PC-9 (cell line): ENCODE data around the gene DACH2. TPM values are rescaled to one million over a fixed set of nuclear protein-coding genes. Genes with fewer than 3 reads are reported as not detected.

Experiments
- BruUV-seq: library from RNA; stranded (reverse); fragments of 400-500 nt; replicated peaks from 2 replicates; lab custom pipeline; 2021; lab: Mats Ljungman, UMichigan
- CTCF ChIA-PET: fragments of 300-600 bp; sonication (Branson Sonifier 250); formaldehyde crosslinking; loops from one replicate; lab custom pipeline; 2022; ENCODE audit warnings: antibody characterized with exemption; lab: Charles Lee
- POLR2A ChIA-PET: fragments of 300-600 bp; sonication (Branson Sonifier 250); formaldehyde crosslinking; loops from one replicate; lab custom pipeline; 2022; ENCODE audit warnings: antibody characterized with exemption; ENCODE audit not compliant: unreplicated experiment; lab: Charles Lee
- DNase-seq, 2 experiments: peaks; one replicate each; pipeline versions ENCODE4 v3.0.0 to v3.0.0-alpha.2; 2015 to 2022; ENCODE audit warnings: mixed read lengths in 1 of 2
- H2AFZ ChIP-seq: fragments of 200-600 bp; sonication (generic); 2 replicates; pipeline ENCODE4 v1.8.1; 2017; ENCODE audit warnings: antibody characterized with exemption
- H3F3A ChIP-seq: fragments of 200-600 bp; sonication (generic); 2 replicates; pipeline ENCODE4 v1.8.1; 2017; ENCODE audit warnings: antibody characterized with exemption, mild to moderate bottlenecking, low read depth; ENCODE audit not compliant: insufficient read depth
- H3K27ac ChIP-seq: fragments of 200-600 bp; sonication (generic); 2 replicates; pipeline ENCODE4 v1.6.1; 2016; ENCODE audit warnings: mixed run types
- H3K27me3 ChIP-seq: fragments of 200-600 bp; sonication (generic); 2 replicates; pipeline ENCODE4 v1.6.1; 2016; ENCODE audit warnings: low read depth, mixed run types; ENCODE audit not compliant: insufficient read depth
- H3K36me3 ChIP-seq: fragments of 200-600 bp; sonication (generic); 2 replicates; pipeline ENCODE4 v1.6.1; 2016; ENCODE audit warnings: low read depth, mixed run types
- H3K4me1 ChIP-seq: fragments of 200-600 bp; sonication (generic); replicated peaks from 2 replicates; pipeline ENCODE4 v1.6.1; 2016; ENCODE audit warnings: mixed run types; ENCODE audit not compliant: insufficient read depth
- H3K4me2 ChIP-seq: fragments of 200-600 bp; sonication (generic); 2 replicates; pipeline ENCODE4 v1.6.1; 2017; ENCODE audit warnings: mixed run types
- H3K4me3 ChIP-seq: fragments of 200-600 bp; sonication (generic); 2 replicates; pipeline ENCODE4 v1.6.1; 2016; ENCODE audit warnings: mixed run types
- H3K79me2 ChIP-seq: fragments of 200-600 bp; sonication (generic); 2 replicates; pipeline ENCODE4 v1.6.1; 2017; ENCODE audit warnings: low read depth, mixed run types
- H3K9me2 ChIP-seq: fragments of 200-600 bp; sonication (generic); 2 replicates; pipeline ENCODE4 v1.8.1; 2017; ENCODE audit warnings: mild to moderate bottlenecking; ENCODE audit not compliant: insufficient read depth
- H3K9me3 ChIP-seq: fragments of 200-600 bp; sonication (generic); 2 replicates; pipeline ENCODE4 v1.8.1; 2016; ENCODE audit warnings: low read depth; ENCODE audit not compliant: insufficient read depth
- H4K20me1 ChIP-seq: fragments of 200-600 bp; sonication (generic); 2 replicates; pipeline ENCODE4 v1.8.1; 2017; ENCODE audit not compliant: insufficient read depth
- EZH2 ChIP-seq: fragments of 200-600 bp; sonication (generic); IDR thresholded peaks from 2 replicates; pipeline ENCODE4 v1.8.0; 2017; ENCODE audit warnings: antibody characterized with exemption, low read depth
- intact Hi-C: fragments of 100-400 bp; cut with micrococcal nuclease; formaldehyde crosslinking; loops from one replicate; pipeline ENCODE4 v1.10.0; 2022; ENCODE audit not compliant: unreplicated experiment
- total RNA-seq: library from RNA; stranded (reverse); gene quantifications from 2 replicates; pipeline ENCODE4 v1.2.3, GENCODE V29; 2021
- TF ChIP-seq, protein P1 (sequence below): fragments of 200-600 bp; sonication (generic); conservative IDR thresholded peaks from 2 replicates; pipeline ENCODE4 v1.6.1; 2017; ENCODE audit warnings: mixed run types, antibody characterized with exemption, mild to moderate bottlenecking, moderate library complexity

DACH2 gene
- total RNA-seq, 1 experiment from 2014 or later: not detected

DNA sequence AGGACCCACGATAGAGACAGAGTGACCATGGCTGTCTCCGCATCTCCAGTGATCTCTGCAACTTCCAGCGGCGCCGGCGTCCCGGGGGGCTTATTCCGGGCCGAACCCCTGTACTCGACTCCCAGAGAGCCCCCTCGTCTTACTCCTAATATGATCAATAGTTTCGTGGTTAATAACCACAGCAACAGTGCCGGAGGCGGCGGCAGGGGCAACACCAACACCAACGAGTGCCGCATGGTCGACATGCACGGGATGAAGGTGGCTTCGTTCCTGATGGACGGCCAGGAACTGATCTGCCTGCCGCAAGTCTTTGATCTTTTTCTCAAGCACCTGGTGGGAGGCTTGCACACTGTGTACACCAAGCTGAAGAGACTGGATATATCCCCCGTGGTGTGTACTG is 343 bp downstream of the DACH2 start:
- Histone ChIP-seq H3F3A (no peaks in the 10 kb centered on the region), H3K36me3 (no peaks in the 10 kb centered on the region), H3K79me2 (no peaks in the 10 kb centered on the region), H3K27me3 (peaks cover 6% of the 10 kb centered on the region; the same call in 1 of the 2 replicates), H3K4me2 (no peak overlapping the region), H3K27ac (no peak overlapping the region), H3K4me3 (no peak overlapping the region), H3K9me3 (no peaks in the 10 kb centered on the region), H2AFZ (no peak overlapping the region), H3K9me2 (no peaks in the 10 kb centered on the region), H3K4me1 (no peaks in the 10 kb centered on the region), H4K20me1 (no peaks in the 10 kb centered on the region)
- no TSS peak for BruUV-seq
- TF ChIP-seq, protein P1, sequence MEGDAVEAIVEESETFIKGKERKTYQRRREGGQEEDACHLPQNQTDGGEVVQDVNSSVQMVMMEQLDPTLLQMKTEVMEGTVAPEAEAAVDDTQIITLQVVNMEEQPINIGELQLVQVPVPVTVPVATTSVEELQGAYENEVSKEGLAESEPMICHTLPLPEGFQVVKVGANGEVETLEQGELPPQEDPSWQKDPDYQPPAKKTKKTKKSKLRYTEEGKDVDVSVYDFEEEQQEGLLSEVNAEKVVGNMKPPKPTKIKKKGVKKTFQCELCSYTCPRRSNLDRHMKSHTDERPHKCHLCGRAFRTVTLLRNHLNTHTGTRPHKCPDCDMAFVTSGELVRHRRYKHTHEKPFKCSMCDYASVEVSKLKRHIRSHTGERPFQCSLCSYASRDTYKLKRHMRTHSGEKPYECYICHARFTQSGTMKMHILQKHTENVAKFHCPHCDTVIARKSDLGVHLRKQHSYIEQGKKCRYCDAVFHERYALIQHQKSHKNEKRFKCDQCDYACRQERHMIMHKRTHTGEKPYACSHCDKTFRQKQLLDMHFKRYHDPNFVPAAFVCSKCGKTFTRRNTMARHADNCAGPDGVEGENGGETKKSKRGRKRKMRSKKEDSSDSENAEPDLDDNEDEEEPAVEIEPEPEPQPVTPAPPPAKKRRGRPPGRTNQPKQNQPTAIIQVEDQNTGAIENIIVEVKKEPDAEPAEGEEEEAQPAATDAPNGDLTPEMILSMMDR: no peak
- no peak for TF ChIP-seq EZH2
- no peak for DNase-seq
- POLR2A ChIA-PET: no interaction called here
- CTCF ChIA-PET: no interaction called here
- intact Hi-C loops: no loop called here

DNA sequence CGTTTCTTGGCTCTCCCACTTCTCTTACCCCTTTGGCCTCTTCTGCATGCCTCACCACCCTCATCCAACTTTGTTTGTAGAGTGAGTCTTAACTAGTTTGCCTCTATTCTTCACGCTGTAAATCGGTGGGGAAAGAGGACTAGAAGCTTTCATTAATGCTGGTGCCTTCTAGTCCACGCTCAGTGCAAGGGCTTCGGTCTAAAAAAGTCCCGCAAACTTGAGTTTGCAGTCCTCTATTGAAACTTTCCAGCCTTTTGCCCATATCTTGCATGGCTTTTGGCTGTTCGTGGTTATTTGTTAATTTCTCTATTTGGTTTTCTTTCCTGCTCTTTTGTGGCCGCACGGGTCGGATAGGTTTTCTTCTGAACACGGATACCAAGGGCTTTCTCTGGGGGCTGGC is 868 bp downstream of the DACH2 start:
- H3K36me3 ChIP-seq: no peaks in the 10 kb centered on the region
- H3F3A ChIP-seq: no peaks in the 10 kb centered on the region
- H3K9me3 ChIP-seq: no peaks in the 10 kb centered on the region
- DNase-seq: no peak
- no peaks in the 10 kb centered on the region for H4K20me1 ChIP-seq
- ChIA-PET CTCF (no interaction called here), POLR2A (no interaction called here)
- H3K4me2 ChIP-seq: no peak overlapping the region
- intact Hi-C loops: no loop called here
- no peak for TF ChIP-seq EZH2
- TF ChIP-seq, protein P1: no peak
- no peak overlapping the region for H3K4me3 ChIP-seq
- no peak overlapping the region for H2AFZ ChIP-seq
- H3K79me2 ChIP-seq: no peaks in the 10 kb centered on the region
- H3K27ac ChIP-seq: no peak overlapping the region
- no peaks in the 10 kb centered on the region for H3K4me1 ChIP-seq
- BruUV-seq: no TSS peak
- H3K9me2 ChIP-seq: no peaks in the 10 kb centered on the region
- H3K27me3 ChIP-seq: 0 out of 2 replicates have a peak, but pooled peaks cover under 1% of the 10 kb centered on the region

DNA sequence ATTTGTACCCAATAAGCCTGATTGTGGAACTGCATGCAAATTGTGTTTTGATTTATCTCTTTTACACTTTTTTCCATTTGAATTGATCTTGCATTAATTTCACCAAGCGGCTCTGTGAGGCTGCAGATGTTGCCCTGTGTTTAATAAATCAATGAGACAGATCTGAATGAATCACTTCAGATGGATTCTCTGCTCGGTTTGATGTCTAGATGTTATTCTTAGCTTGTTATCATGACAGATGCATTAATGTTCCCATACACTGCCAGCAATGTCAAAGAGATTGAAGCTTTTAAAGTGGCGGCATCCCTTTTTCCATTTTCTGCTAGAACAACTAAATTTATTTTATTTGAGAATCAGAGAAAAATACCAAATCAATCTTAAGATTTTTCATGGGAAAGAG is 6.3 kb downstream of the DACH2 start:
- intact Hi-C loops: no loop called here
- no peaks in the 10 kb centered on the region for H4K20me1 ChIP-seq
- POLR2A ChIA-PET: no interaction called here

More for the DNA sequence above, 6.3 kb downstream of the DACH2 start:
- no peak overlapping the region for H3K4me3 ChIP-seq
- no peaks in the 10 kb centered on the region for H3K27me3 ChIP-seq
- no peak for DNase-seq
- CTCF ChIA-PET: no interaction called here
- no peaks in the 10 kb centered on the region for H3K4me1 ChIP-seq
- no peaks in the 10 kb centered on the region for H3F3A ChIP-seq
- no peak overlapping the region for H2AFZ ChIP-seq
- no TSS peak for BruUV-seq
- H3K9me3 ChIP-seq: no peaks in the 10 kb centered on the region
- no peaks in the 10 kb centered on the region for H3K9me2 ChIP-seq
- no peak overlapping the region for H3K4me2 ChIP-seq
- H3K36me3 ChIP-seq: no peaks in the 10 kb centered on the region
- TF ChIP-seq, protein P1: no peak
- TF ChIP-seq EZH2: no peak
- no peaks in the 10 kb centered on the region for H3K79me2 ChIP-seq
- H3K27ac ChIP-seq: no peak overlapping the region
